BLaER1 (cell line): ENCODE results near the gene HOXA4.

Source experiments
- H3K27ac ChIP-seq: shearing (Covaris generic); formaldehyde crosslinking; 2 replicates; pipeline ENCODE4 v1.8.1; 2022
- H3K27me3 ChIP-seq: shearing (Covaris generic); formaldehyde crosslinking; 2 replicates; pipeline ENCODE4 v1.8.1; 2022
- H3K36me3 ChIP-seq: shearing (Covaris generic); formaldehyde crosslinking; 2 replicates; pipeline ENCODE4 v1.8.1; 2022
- H3K4me1 ChIP-seq: shearing (Covaris generic); formaldehyde crosslinking; 2 replicates; pipeline ENCODE4 v1.8.1; 2022
- H3K4me2 ChIP-seq: shearing (Covaris generic); formaldehyde crosslinking; 2 replicates; pipeline ENCODE4 v1.8.1; 2022
- H3K4me3 ChIP-seq: shearing (Covaris generic); formaldehyde crosslinking; 2 replicates; pipeline ENCODE4 v1.8.1; 2022
- H3K9ac ChIP-seq: shearing (Covaris generic); formaldehyde crosslinking; 2 replicates; pipeline ENCODE4 v1.8.1; 2022
- H3K9me3 ChIP-seq: shearing (Covaris generic); formaldehyde crosslinking; 2 replicates; pipeline ENCODE4 v1.8.1; 2022
- H4K20me1 ChIP-seq: shearing (Covaris generic); formaldehyde crosslinking; 2 replicates; pipeline ENCODE4 v1.8.1; 2022
- Cebpa-rat ChIP-seq: shearing (Covaris generic); IDR thresholded peaks from 2 replicates; pipeline ENCODE4 v1.8.1; 2022

The HOXA4 gene

GRCh38 chr7:27116962-27117886 is 13.3 kb downstream of the HOXA4 start:
- Histone ChIP-seq H3K27ac (no peak overlapping the region), H3K9me3 (peaks cover 7% of the 10 kb centered on the region), H3K4me1 (no peaks in the 10 kb centered on the region), H4K20me1 (no peaks in the 10 kb centered on the region), H3K4me3 (no peak overlapping the region), H3K27me3 (no peaks in the 10 kb centered on the region), H3K9ac (no peak overlapping the region), H3K36me3 (no peaks in the 10 kb centered on the region), H3K4me2 (no peak overlapping the region)
- TF ChIP-seq Cebpa-rat, result no peak

GRCh38 chr7:27116031-27116961 is 14.3 kb downstream of the HOXA4 start:
- H3K27me3 ChIP-seq, result no peaks in the 10 kb centered on the region
- no peak overlapping the region for H3K4me2 ChIP-seq
- H3K4me3 ChIP-seq, result no peak overlapping the region

DNA sequence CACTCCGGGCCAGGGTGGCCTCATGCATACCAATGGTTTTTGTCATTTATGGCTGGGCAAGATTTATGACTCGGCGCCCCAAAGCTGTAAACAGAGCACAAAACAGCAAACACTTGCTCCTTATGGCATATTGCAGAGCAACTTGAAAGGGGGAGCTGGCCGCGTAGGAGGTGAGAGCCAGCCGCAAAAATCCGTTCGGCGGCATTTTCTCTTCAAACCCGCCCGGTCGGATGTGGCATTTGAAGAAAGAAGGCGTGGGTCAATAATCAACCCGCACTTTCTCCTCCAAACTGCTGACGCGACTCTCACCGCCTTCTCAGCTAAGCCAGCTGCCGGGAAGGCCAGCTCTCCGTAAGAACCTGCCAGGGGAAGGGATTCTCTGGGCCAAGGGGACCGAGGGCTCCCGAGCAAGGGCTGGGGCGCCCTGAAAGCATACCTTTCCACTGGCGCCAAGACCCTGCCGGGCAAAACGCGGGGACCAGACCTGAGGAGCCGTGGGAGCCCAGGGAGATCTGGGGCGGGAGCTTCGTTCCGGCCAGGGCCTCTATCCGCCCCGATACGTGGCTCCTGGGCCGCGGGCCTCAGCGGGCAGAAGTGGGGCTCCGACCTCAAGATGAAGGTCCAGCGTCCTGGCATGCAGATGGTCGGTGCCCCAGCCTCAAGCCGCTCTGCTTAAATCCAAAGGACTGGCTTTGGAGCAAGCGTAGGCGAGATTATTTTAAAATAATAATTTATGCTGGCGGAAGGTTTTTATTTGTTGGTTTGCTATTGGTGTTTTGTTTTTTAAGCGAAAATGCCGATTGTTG is 15.1 kb downstream of the HOXA4 start:
- Histone ChIP-seq H3K36me3 (no peaks in the 10 kb centered on the region), H3K4me3 (no peak overlapping the region), H3K27ac (no peak overlapping the region), H3K27me3 (no peaks in the 10 kb centered on the region), H4K20me1 (no peaks in the 10 kb centered on the region), H3K9ac (no peak overlapping the region), H3K9me3 (peaks cover 13% of the 10 kb centered on the region), H3K4me1 (no peaks in the 10 kb centered on the region), H3K4me2 (no peak overlapping the region)
- TF ChIP-seq Cebpa-rat, result no peak

More at GRCh38 chr7:27116031-27116961, 14.3 kb downstream of the HOXA4 start:
- H3K9ac ChIP-seq, result no peak overlapping the region
- no peak for TF ChIP-seq Cebpa-rat
- no peaks in the 10 kb centered on the region for H3K4me1 ChIP-seq
- no peak overlapping the region for H3K27ac ChIP-seq
- H3K36me3 ChIP-seq, result no peaks in the 10 kb centered on the region
- H3K9me3 ChIP-seq, result peaks cover 7% of the 10 kb centered on the region
- no peaks in the 10 kb centered on the region for H4K20me1 ChIP-seq

DNA sequence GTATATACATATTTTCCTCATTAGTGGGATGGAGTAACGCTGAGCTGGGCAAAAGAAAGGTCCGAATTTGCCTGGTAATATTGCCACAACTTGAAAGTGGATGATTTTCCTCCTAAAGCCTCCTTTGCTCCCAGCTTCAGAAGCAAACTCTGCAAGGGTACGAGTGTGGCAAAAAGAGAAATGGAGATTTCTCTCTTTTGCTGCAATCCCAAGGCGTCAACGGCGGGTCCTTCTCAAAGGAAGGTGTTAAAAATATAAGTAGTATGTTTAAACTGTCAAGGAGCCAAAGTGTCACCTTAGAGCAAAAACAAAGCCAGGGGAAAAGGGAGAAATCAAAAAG is 15.7 kb downstream of the HOXA4 start:
- Histone ChIP-seq H3K4me1 (no peaks in the 10 kb centered on the region), H3K9me3 (peaks cover 16% of the 10 kb centered on the region), H3K4me3 (no peak overlapping the region), H3K27me3 (no peaks in the 10 kb centered on the region), H3K9ac (no peak overlapping the region), H4K20me1 (no peaks in the 10 kb centered on the region), H3K36me3 (no peaks in the 10 kb centered on the region), H3K4me2 (no peak overlapping the region), H3K27ac (no peak overlapping the region)
- TF ChIP-seq Cebpa-rat, result no peak

GRCh38 chr7:27113991-27114769 is 16.4 kb downstream of the HOXA4 start:
- Histone ChIP-seq H3K9ac (no peak overlapping the region), H3K36me3 (no peaks in the 10 kb centered on the region), H3K4me1 (no peaks in the 10 kb centered on the region), H3K4me3 (no peak overlapping the region), H4K20me1 (no peaks in the 10 kb centered on the region), H3K9me3 (peaks cover 19% of the 10 kb centered on the region), H3K4me2 (no peak overlapping the region), H3K27me3 (no peaks in the 10 kb centered on the region), H3K27ac (no peak overlapping the region)
- TF ChIP-seq Cebpa-rat, result no peak

DNA sequence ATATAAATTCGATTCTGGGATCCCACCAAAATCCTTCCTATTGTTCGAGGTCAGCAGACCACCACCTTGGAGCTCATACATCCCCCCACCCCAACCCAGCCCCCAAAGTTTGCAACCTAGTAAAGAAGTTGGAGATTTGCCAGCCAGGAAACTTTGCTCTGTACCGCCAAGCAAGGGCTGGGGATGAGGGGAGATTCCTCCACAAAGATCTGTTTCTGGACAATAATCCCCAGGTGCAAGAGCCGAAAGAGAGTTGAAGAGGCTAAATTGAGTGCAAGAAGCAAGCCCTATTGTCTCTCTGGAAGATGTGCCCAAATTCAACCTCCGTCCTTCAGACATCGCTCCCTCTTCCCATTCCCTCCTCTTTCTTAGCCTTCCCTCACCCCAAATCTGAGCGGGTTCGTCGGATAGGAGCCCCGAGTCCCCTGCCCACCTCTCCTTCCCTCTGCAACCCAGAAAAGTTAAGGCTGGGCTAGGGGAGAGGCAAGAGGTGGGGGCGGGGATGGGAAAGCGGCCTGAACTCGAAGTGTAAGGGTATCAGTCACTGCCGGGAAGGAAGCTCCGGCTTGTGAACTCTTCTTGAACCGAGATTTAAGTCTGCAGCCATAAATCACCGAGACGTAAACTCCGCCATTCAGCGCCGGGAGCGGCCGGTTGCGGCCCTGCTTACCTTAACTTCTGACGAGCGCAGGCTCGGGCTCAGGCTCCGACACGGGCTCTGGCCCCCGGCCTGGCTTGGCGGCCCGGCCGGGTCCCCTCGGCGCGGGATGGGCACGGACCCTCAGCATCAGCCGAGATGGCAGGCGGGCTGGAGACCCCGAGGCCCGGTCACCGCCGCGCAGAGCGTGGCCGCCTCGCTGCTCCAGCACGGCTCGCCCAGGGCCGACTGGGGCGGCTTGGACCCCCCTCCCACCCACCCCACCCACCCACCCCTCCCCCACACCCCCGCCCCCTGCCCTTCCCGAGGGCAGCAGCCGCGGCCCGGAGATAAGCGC is 17.3 kb downstream of the HOXA4 start:
- no peaks in the 10 kb centered on the region for H3K27me3 ChIP-seq
- H3K36me3 ChIP-seq, result no peaks in the 10 kb centered on the region
- no peak overlapping the region for H3K27ac ChIP-seq
- H4K20me1 ChIP-seq, result no peaks in the 10 kb centered on the region
- no peak overlapping the region for H3K4me2 ChIP-seq
- peaks cover 28% of the 10 kb centered on the region for H3K9me3 ChIP-seq
- no peak overlapping the region for H3K9ac ChIP-seq
- H3K4me1 ChIP-seq, result no peaks in the 10 kb centered on the region
- no peak for TF ChIP-seq Cebpa-rat
- H3K4me3 ChIP-seq, result no peak overlapping the region

DNA sequence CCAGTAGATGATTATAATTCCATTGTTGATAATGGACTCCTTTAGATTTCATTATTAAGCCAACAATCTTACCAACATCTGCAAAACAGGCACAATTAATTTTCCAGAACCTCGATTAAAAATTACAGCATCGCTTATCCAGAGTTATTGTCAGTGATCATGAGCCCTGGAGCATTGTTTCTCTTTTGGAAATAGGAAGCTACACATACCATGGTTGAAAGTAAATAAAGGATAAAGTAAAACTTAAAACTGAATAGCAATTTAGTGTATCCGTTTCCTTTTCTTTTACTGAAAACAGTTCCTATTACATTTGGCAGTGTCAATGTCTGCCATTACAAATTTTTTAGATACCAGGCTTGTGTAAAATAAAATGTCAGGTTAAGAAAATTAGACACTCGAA is 18.2 kb downstream of the HOXA4 start:
- no peak for TF ChIP-seq Cebpa-rat
- Histone ChIP-seq H3K4me2 (no peak overlapping the region), H3K4me3 (no peak overlapping the region), H3K36me3 (no peaks in the 10 kb centered on the region), H3K4me1 (no peaks in the 10 kb centered on the region), H3K27me3 (no peaks in the 10 kb centered on the region), H3K9me3 (peaks cover 37% of the 10 kb centered on the region), H4K20me1 (no peaks in the 10 kb centered on the region), H3K27ac (no peak overlapping the region), H3K9ac (no peak overlapping the region)

DNA sequence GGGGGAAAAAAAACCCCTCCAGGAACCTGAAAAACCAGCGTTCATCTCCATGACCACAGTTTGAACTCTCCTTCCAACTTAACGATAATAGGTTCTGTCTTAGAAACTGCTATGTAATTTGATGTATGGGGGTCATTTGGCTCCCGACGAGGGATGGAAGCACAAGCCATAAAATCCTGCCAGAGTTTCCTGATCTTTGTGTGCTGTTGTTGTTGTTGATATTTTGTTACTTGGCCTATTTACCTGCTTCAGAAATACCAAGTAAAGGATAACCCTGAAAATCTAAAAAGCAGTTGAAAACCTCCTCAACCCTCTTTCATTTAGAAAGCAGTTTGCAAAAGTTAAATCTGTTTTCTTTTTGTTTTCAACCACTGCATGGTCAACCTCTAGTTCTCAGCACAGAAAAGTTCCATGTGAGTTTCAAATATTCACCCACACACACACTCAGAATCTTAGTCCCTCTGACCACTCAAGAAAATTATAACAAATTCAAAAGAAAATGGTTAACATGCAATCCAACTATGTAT is 18.7 kb downstream of the HOXA4 start:
- Histone ChIP-seq H3K4me2 (no peak overlapping the region), H3K27me3 (no peaks in the 10 kb centered on the region), H4K20me1 (no peaks in the 10 kb centered on the region), H3K4me1 (no peaks in the 10 kb centered on the region), H3K9ac (no peak overlapping the region), H3K9me3 (peaks cover 40% of the 10 kb centered on the region), H3K4me3 (no peak overlapping the region), H3K27ac (no peak overlapping the region), H3K36me3 (no peaks in the 10 kb centered on the region)
- TF ChIP-seq Cebpa-rat, result no peak
